ENCODE results near the gene LENG8.
"Not testable (repeated sequence)": the region's sequence is repeated elsewhere in the genome, so short reads cannot be mapped to it uniquely, and the experiment has no call there.

The LENG8 gene

GRCh38 chr19:54444737-54445136 is 4.3 kb upstream of the LENG8 start:
- no peak for DNase-seq (ENCODE audit: low read depth)

GRCh38 chr19:54446349-54446748 is 2.6 kb upstream of the LENG8 start:
- not testable (repeated sequence) for DNase-seq (ENCODE audit: low read depth)

- peak; percentile 17 for DNase-seq (ENCODE audit: low read depth)
Observed at GRCh38 chr19:54448040-54448773, 792 bp upstream of the LENG8 start.

- DNase-seq (ENCODE audit: low read depth) = no peak
Observed at GRCh38 chr19:54449701-54450069, 686 bp downstream of the LENG8 start.

- DNase-seq (ENCODE audit: low read depth) = no peak
Observed at GRCh38 chr19:54451331-54451871, 2.4 kb downstream of the LENG8 start.

- no peak for DNase-seq (ENCODE audit: low read depth)
Observed at GRCh38 chr19:54451997-54452396, 3.0 kb downstream of the LENG8 start.

- DNase-seq (ENCODE audit: low read depth) = no peak
Observed at GRCh38 chr19:54452626-54453025, 3.6 kb downstream of the LENG8 start.

GRCh38 chr19:54453921-54454780 is 5.2 kb downstream of the LENG8 start:
- DNase-seq (ENCODE audit: low read depth) = no peak

GRCh38 chr19:54454781-54455675 is 6.0 kb downstream of the LENG8 start:
- DNase-seq (ENCODE audit: low read depth) = no peak

- DNase-seq (ENCODE audit: low read depth) = no peak
Observed at GRCh38 chr19:54455786-54456422, 6.9 kb downstream of the LENG8 start.

GRCh38 chr19:54456423-54457373 is 7.7 kb downstream of the LENG8 start:
- DNase-seq (ENCODE audit: low read depth) = no peak

- DNase-seq (ENCODE audit: low read depth) = no peak
Observed at GRCh38 chr19:54457773-54458647, 9.0 kb downstream of the LENG8 start.

GRCh38 chr19:54458648-54459281 is 9.8 kb downstream of the LENG8 start:
- no peak for DNase-seq (ENCODE audit: low read depth)

- DNase-seq (ENCODE audit: low read depth) = no peak
Observed at GRCh38 chr19:54459282-54460229, 10.6 kb downstream of the LENG8 start.

- DNase-seq (ENCODE audit: low read depth) = no peak
Observed at GRCh38 chr19:54460230-54461005, 11.4 kb downstream of the LENG8 start.

GRCh38 chr19:54461210-54461609 is 12.2 kb downstream of the LENG8 start:
- no peak for DNase-seq (ENCODE audit: low read depth)

GRCh38 chr19:54461613-54462012 is 12.6 kb downstream of the LENG8 start:
- no peak for DNase-seq (ENCODE audit: low read depth)
